ENCODE results near the gene NEDD1.

The NEDD1 gene

GRCh38 chr12:97003276-97003675 is 96.2 kb downstream of the NEDD1 start:
- DNase-seq (ENCODE audit: insufficient read length, low spot score), result no peak
- FAIRE-seq, result no peak

Measured in GM19239 (cell line).